CD14-positive monocyte (primary cell): ENCODE results near the gene AOX1. TPM values are rescaled to one million over a fixed set of nuclear protein-coding genes. Genes with fewer than 3 reads are reported as not detected.

ENCODE experiments used
- DNase-seq, 3 donors: peaks; one replicate each; pipeline ENCODE4 v3.0.0-alpha.2; 2011 to 2022
- H2AFZ ChIP-seq: 2 replicates; pipeline ENCODE4 v1.6.0; 2012; ENCODE audit warnings: mild to moderate bottlenecking, low read depth, low read length, inconsistent platforms; ENCODE audit not compliant: insufficient read depth, poor library complexity, severe bottlenecking
- H3K27ac ChIP-seq, 2 donors: 1 replicate in 1 of 2; 2 replicates in 1 of 2; pipeline ENCODE4 v1.5.1; 2012 to 2013; ENCODE audit warnings: low read length in 2 of 2, control low read depth in 1 of 2, inconsistent platforms in 1 of 2, low read depth in 1 of 2, mild to moderate bottlenecking in 1 of 2
- H3K27me3 ChIP-seq, 2 donors: one replicate each; pipeline versions ENCODE4 v1.6.0 to v1.6.1; 2011 to 2013; ENCODE audit warnings: low read length in 2 of 2; ENCODE audit not compliant: control insufficient read depth in 2 of 2, insufficient read depth in 2 of 2
- H3K36me3 ChIP-seq, 2 donors: replicated peaks in 1 of 2; 1 replicate in 1 of 2; 2 replicates in 1 of 2; pipeline versions ENCODE4 v1.5.1 to v1.6.1; 2012 to 2013; ENCODE audit warnings: low read length in 2 of 2, control low read depth in 1 of 2, inconsistent platforms in 1 of 2, mild to moderate bottlenecking in 1 of 2; ENCODE audit not compliant: insufficient read depth in 2 of 2, control insufficient read depth in 1 of 2
- H3K4me1 ChIP-seq, 2 donors: 1 replicate in 1 of 2; 2 replicates in 1 of 2; pipeline versions ENCODE4 v1.5.1 to v1.6.1; 2012 to 2013; ENCODE audit warnings: low read length in 2 of 2, control low read depth in 1 of 2, inconsistent platforms in 1 of 2, mild to moderate bottlenecking in 1 of 2, moderate library complexity in 1 of 2; ENCODE audit not compliant: insufficient read depth in 2 of 2, control insufficient read depth in 1 of 2
- H3K4me2 ChIP-seq: replicated peaks from 2 replicates; pipeline ENCODE3; 2012; ENCODE audit warnings: low read length, moderate library complexity, mild to moderate bottlenecking; ENCODE audit not compliant: poor library complexity, severe bottlenecking; ENCODE audit errors: extremely low read depth
- H3K4me3 ChIP-seq, 3 experiments: fragments of 200-600 bp in 1 of 3; sonication (generic) in 1 of 3; replicated peaks in 1 of 3; 1 replicate in 2 of 3; 2 replicates in 1 of 3; pipeline ENCODE4 v1.5.1; 2011 to 2013; ENCODE audit warnings: low read length in 3 of 3, mild to moderate bottlenecking in 3 of 3, control low read depth in 2 of 3, low read depth in 2 of 3, inconsistent platforms in 1 of 3, moderate library complexity in 1 of 3
- H3K79me2 ChIP-seq: 2 replicates; pipeline ENCODE4 v1.6.0; 2012; ENCODE audit warnings: mild to moderate bottlenecking, control low read depth, inconsistent platforms, low read length, moderate library complexity; ENCODE audit not compliant: insufficient read depth
- H3K9ac ChIP-seq: 2 replicates; pipeline ENCODE4 v1.6.0; 2017; ENCODE audit warnings: low read length, mild to moderate bottlenecking; ENCODE audit not compliant: insufficient read depth, poor library complexity, severe bottlenecking
- H3K9me3 ChIP-seq, 2 donors: replicated peaks in 1 of 2; 1 replicate in 1 of 2; 2 replicates in 1 of 2; pipeline versions ENCODE4 v1.5.1 to v1.6.1; 2012 to 2013; ENCODE audit warnings: low read length in 2 of 2, control low read depth in 1 of 2; ENCODE audit not compliant: control insufficient read depth in 1 of 2, insufficient read depth in 1 of 2
- H4K20me1 ChIP-seq: 2 replicates; pipeline ENCODE4 v1.6.0; 2012; ENCODE audit warnings: mild to moderate bottlenecking, low read length, control low read depth, moderate library complexity; ENCODE audit not compliant: insufficient read depth
- H3K27ac Mint-ChIP-seq, 7 donors: one replicate each; pipeline ENCODE4 v1.8.0; 2020; ENCODE audit warnings: mild to moderate bottlenecking in 7 of 7, mixed read lengths in 7 of 7, moderate library complexity in 6 of 7, inconsistent platforms in 2 of 7
- H3K27me3 Mint-ChIP-seq, 3 donors: one replicate each; pipeline ENCODE4 v1.8.0; 2021 to 2022; ENCODE audit warnings: low read depth in 3 of 3, mild to moderate bottlenecking in 3 of 3, mixed read lengths in 3 of 3, moderate library complexity in 3 of 3, inconsistent platforms in 1 of 3
- H3K36me3 Mint-ChIP-seq, 2 donors: one replicate each; pipeline ENCODE4 v1.8.0; 2020; ENCODE audit warnings: mixed read lengths in 2 of 2, inconsistent platforms in 1 of 2, mild to moderate bottlenecking in 1 of 2
- H3K4me1 Mint-ChIP-seq: one replicate; pipeline ENCODE4 v1.8.0; 2020; ENCODE audit warnings: mild to moderate bottlenecking, mixed read lengths
- H3K4me3 Mint-ChIP-seq, 2 donors: one replicate each; pipeline ENCODE4 v1.8.0; 2020; ENCODE audit warnings: mild to moderate bottlenecking in 2 of 2, mixed read lengths in 2 of 2, moderate library complexity in 1 of 2
- H3K9me3 Mint-ChIP-seq, 7 donors: one replicate each; pipeline ENCODE4 v1.8.0; 2020 to 2022; ENCODE audit warnings: mixed read lengths in 7 of 7, mild to moderate bottlenecking in 6 of 7, moderate library complexity in 6 of 7, inconsistent platforms in 2 of 7
- CTCF ChIP-seq: fragments of 200-600 bp; IDR thresholded peaks from one replicate; pipeline ENCODE4 v1.8.0; 2022; ENCODE audit warnings: antibody characterized with exemption, mild to moderate bottlenecking
- WGBS: methylation state at CpG from one replicate; pipeline ENCODE4 v1.1.5; 2013; ENCODE audit warnings: missing lambda C conversion rate; ENCODE audit not compliant: insufficient coverage; 5-methylcytosine and 5-hydroxymethylcytosine counted together
- intact Hi-C, 2 donors: fragments of 100-400 bp; cut with micrococcal nuclease; formaldehyde crosslinking; loops; one replicate each; pipeline versions ENCODE4 v1.15.0 to v1.15.1; 2023
- polyA plus RNA-seq, 3 donors: library from polyadenylated mRNA; depleted of rRNA in 1 of 3; unstranded in 2 of 3; stranded (reverse) in 1 of 3; fragments of 300-500 nt in 2 of 3; fragments of >200 nt in 1 of 3; fragmentation: Illumina TruSeq in 2 of 3; gene quantifications; 1 replicate in 2 of 3; 2 replicates in 1 of 3; pipeline ENCODE4 v1.2.3, GENCODE V29; 2012 to 2021

The AOX1 gene
- polyA plus RNA-seq, 3 donors: 0.16 TPM; not detected in 2

- no peak overlapping the region for H3K27ac Mint-ChIP-seq
- no peak for TF ChIP-seq CTCF
- H3K27ac ChIP-seq: no peak overlapping the region
- no peak overlapping the region for H3K4me2 ChIP-seq
- no peak overlapping the region for H3K4me3 Mint-ChIP-seq
- H3K4me1 Mint-ChIP-seq: no peaks in the 10 kb centered on the region
- no peak for DNase-seq
- H2AFZ ChIP-seq: no peak overlapping the region
- H3K36me3 Mint-ChIP-seq: no peaks in the 10 kb centered on the region
- no peak overlapping the region for H3K4me3 ChIP-seq
- intact Hi-C loops: no loop called here
- H3K9me3 Mint-ChIP-seq: peaks cover 0 to 2% (median 0%) of the 10 kb centered on the region in 7 donors
- no peaks in the 10 kb centered on the region for H3K79me2 ChIP-seq
- H4K20me1 ChIP-seq: no peaks in the 10 kb centered on the region
- no peaks in the 10 kb centered on the region for H3K27me3 ChIP-seq
- H3K4me1 ChIP-seq: no peaks in the 10 kb centered on the region
- H3K9me3 ChIP-seq: no peaks in the 10 kb centered on the region
- WGBS: 89% methylated on average over 1 of the region's 1 CpG
- no peak overlapping the region for H3K9ac ChIP-seq
- H3K36me3 ChIP-seq: no peaks in the 10 kb centered on the region
- H3K27me3 Mint-ChIP-seq: peaks cover 0 to 8% (median 0%) of the 10 kb centered on the region in 3 donors
Observed at GRCh38 chr2:200593905-200594304, 8.1 kb downstream of the AOX1 start.

GRCh38 chr2:200595913-200596312, 10.1 kb downstream of the AOX1 start:
- no peaks in the 10 kb centered on the region for H3K4me1 Mint-ChIP-seq
- TF ChIP-seq CTCF: no peak
- Histone ChIP-seq H3K36me3 (no peaks in the 10 kb centered on the region), H4K20me1 (no peaks in the 10 kb centered on the region), H3K9ac (no peak overlapping the region), H3K79me2 (no peaks in the 10 kb centered on the region), H3K9me3 (no peaks in the 10 kb centered on the region), H2AFZ (no peak overlapping the region), H3K27ac (no peak overlapping the region), H3K4me3 (no peak overlapping the region), H3K4me1 (no peaks in the 10 kb centered on the region), H3K27me3 (no peaks in the 10 kb centered on the region), H3K4me2 (no peak overlapping the region)
- H3K36me3 Mint-ChIP-seq: no peaks in the 10 kb centered on the region
- DNase-seq: no peak
- H3K27me3 Mint-ChIP-seq: peaks cover 0 to 5% (median 0%) of the 10 kb centered on the region in 3 donors
- no CpG with 5 or more reads among the region's 3 CpGs for WGBS
- no peak overlapping the region for H3K4me3 Mint-ChIP-seq
- intact Hi-C loops: no loop called here
- H3K9me3 Mint-ChIP-seq: peaks cover 0 to 2% (median 0%) of the 10 kb centered on the region in 7 donors
- no peak overlapping the region for H3K27ac Mint-ChIP-seq
